Mesothelial cell of epicardium (in vitro differentiated cells): ENCODE results near the gene SHC2. TPM values are rescaled to one million over a fixed set of nuclear protein-coding genes. Genes with fewer than 3 reads are reported as not detected.

Experiments used
- DNase-seq, 2 experiments: peaks; one replicate each; pipeline ENCODE4 v3.0.0; 2021; ENCODE audit warnings: low spot score in 2 of 2; ENCODE audit not compliant: unreplicated experiment in 2 of 2
- H3K27ac Mint-ChIP-seq: 2 replicates; pipeline ENCODE4 v1.8.0; 2021; ENCODE audit warnings: mixed read lengths
- H3K27me3 Mint-ChIP-seq: 2 replicates; pipeline ENCODE4 v1.8.0; 2021; ENCODE audit warnings: low read depth, mixed read lengths
- H3K36me3 Mint-ChIP-seq: 2 replicates; pipeline ENCODE4 v1.8.0; 2021; ENCODE audit warnings: mixed read lengths
- H3K4me1 Mint-ChIP-seq: 2 replicates; pipeline ENCODE4 v1.8.0; 2021; ENCODE audit warnings: mixed read lengths
- H3K4me3 Mint-ChIP-seq: 2 replicates; pipeline ENCODE4 v1.8.0; 2021; ENCODE audit warnings: mild to moderate bottlenecking, moderate library complexity, mixed read lengths
- H3K9me3 Mint-ChIP-seq: 2 replicates; pipeline ENCODE4 v1.8.0; 2021; ENCODE audit warnings: mixed read lengths
- CTCF ChIP-seq: fragments of 200-600 bp; sonication (generic); IDR thresholded peaks from one replicate; pipeline ENCODE4 v1.5.0; 2021; ENCODE audit warnings: antibody characterized with exemption; ENCODE audit not compliant: unreplicated experiment
- total RNA-seq: library from RNA; stranded (reverse); gene quantifications from 3 replicates; pipeline ENCODE4 v1.2.1, GENCODE V29; 2021

SHC2 gene
- total RNA-seq, 1 donor from 2014 or later = 86.4 TPM

DNA sequence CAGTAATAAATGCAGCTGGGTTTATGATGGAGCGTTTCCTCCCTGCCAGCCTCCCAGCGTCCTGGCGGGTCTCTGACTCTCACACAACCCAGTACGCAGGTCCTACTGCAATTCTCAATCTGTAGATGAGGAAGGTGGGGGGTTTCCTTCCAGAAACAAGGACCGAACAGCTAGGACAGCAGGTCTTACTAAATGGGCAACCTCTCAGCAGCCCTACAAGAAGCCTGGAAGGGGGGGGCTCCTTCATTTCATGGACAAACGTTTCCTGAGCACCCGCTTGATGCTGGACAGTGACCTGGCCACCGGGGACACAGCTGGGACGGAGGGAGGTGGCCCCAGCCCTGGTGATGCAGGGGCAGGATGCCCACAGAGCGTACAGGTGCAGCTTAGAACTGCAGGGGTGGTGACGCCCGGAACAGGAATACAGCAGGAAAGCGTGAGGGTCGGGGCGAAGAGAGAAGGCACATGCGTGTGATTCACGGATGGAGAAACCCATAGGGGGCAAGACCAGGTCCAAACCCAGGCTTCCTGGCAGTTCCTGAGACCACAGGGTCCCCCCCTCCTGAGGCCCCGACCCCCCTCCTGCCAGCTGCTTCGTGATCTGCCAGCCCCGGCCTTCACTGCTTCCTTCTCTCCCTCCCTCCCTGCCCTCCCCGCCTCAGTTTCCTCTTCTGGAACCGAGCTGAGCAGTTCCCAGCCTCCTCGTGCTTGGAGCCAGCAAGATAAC lies 51.2 kb downstream of the SHC2 start:
- peak overlapping the region; percentile 30 for H3K27ac Mint-ChIP-seq
- TF ChIP-seq CTCF = no peak
- no peaks in the 10 kb centered on the region for H3K36me3 Mint-ChIP-seq
- DNase-seq = no peak
- H3K4me1 Mint-ChIP-seq = peaks cover 10% of the 10 kb centered on the region
- H3K9me3 Mint-ChIP-seq = no peaks in the 10 kb centered on the region
- H3K4me3 Mint-ChIP-seq = peak overlapping the region; percentile 82
- peaks cover 13% of the 10 kb centered on the region for H3K27me3 Mint-ChIP-seq

DNA sequence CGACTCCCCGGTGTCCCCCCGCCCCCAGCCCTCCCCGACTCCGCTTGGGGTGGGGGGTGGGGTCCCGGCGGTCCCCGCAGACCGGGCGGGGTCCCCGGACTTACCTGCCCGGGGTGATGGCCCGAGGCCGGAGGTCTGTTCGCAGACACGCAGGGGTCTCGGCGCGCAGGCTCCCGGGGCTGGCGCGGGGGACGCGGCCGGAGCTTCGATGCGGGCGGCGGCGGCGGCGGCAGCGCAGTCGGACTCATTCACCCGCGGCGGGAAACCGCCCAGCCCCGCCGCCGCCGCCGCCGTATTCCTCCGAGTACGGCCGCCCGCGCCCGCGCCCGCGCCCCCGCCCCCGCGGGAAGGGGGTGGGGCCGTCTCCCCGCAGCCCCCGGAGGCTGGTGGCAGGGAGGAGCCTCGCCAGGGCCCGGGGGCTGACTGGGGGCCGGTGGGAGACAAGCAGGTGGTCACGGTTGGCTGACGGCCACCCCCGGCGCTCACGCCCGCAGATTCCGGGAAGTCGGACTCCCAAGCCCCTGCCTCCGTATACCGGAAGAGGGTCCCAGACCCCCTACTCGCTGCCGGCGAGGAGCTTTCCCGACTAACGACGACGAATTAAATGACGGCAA lies 51.8 kb downstream of the SHC2 start, which contains the start of gene C2CD4C:
Gene C2CD4C, minus strand, starts transcription at position 246 of the 614 bp plus-strand sequence. CDS start 786 bp downstream, outside the sequence.
- no peak for TF ChIP-seq CTCF
- peak within 1 kb of the TSS; percentile 82 for H3K4me3 Mint-ChIP-seq
- peaks cover 13% of the 10 kb centered on the region for H3K27me3 Mint-ChIP-seq
- peaks cover 10% of the 10 kb centered on the region for H3K4me1 Mint-ChIP-seq
- no peaks in the 10 kb centered on the region for H3K36me3 Mint-ChIP-seq
- DNase-seq = peak in 1 of 2 experiments; percentile 62
- H3K9me3 Mint-ChIP-seq = no peaks in the 10 kb centered on the region
- peak within 1 kb of the TSS; percentile 30 for H3K27ac Mint-ChIP-seq

- no peak for TF ChIP-seq CTCF
- Mint-ChIP-seq H3K36me3 (no peaks in the 10 kb centered on the region), H3K9me3 (no peaks in the 10 kb centered on the region), H3K27ac (no peak overlapping the region), H3K27me3 (peaks cover 13% of the 10 kb centered on the region), H3K4me3 (peak overlapping the region; percentile 55), H3K4me1 (peaks cover 10% of the 10 kb centered on the region)
- DNase-seq = peak in 1 of 2 experiments; percentile 56
Observed at GRCh38 chr19:408441-408901, 52.4 kb downstream of the SHC2 start.

GRCh38 chr19:407511-408440 lies 53.1 kb downstream of the SHC2 start:
- DNase-seq = peak in 1 of 2 experiments; percentile 36
- H3K36me3 Mint-ChIP-seq = no peaks in the 10 kb centered on the region
- peaks cover 10% of the 10 kb centered on the region for H3K4me1 Mint-ChIP-seq
- peaks cover 13% of the 10 kb centered on the region for H3K27me3 Mint-ChIP-seq
- peak overlapping the region; percentile 28 for H3K4me3 Mint-ChIP-seq
- TF ChIP-seq CTCF = no peak
- H3K27ac Mint-ChIP-seq = no peak overlapping the region
- no peaks in the 10 kb centered on the region for H3K9me3 Mint-ChIP-seq

GRCh38 chr19:406971-407510 lies 53.8 kb downstream of the SHC2 start:
- Mint-ChIP-seq H3K9me3 (no peaks in the 10 kb centered on the region), H3K27ac (no peak overlapping the region), H3K27me3 (peaks cover 13% of the 10 kb centered on the region), H3K36me3 (no peaks in the 10 kb centered on the region), H3K4me3 (no peak overlapping the region), H3K4me1 (peaks cover 6% of the 10 kb centered on the region)
- no peak for TF ChIP-seq CTCF
- peak in 1 of 2 experiments; percentile 28 for DNase-seq
